ENCODE data around the gene PRKACA.

The PRKACA gene

GRCh38 chr19:14091813-14092462, 25.6 kb downstream of the PRKACA start:
- DNase-seq (ENCODE audit: low spot score) = no peak

- peak; percentile 80 for DNase-seq (ENCODE audit: low spot score)
Measured at GRCh38 chr19:14091081-14091812, 26.3 kb downstream of the PRKACA start.

GRCh38 chr19:14090509-14091080, 27.0 kb downstream of the PRKACA start, which contains the start of gene SAMD1:
Gene SAMD1, minus strand, starts transcription at chr19:14090751.
- peak; percentile 76 for DNase-seq (ENCODE audit: low spot score)

GRCh38 chr19:14089662-14090508, 27.7 kb downstream of the PRKACA start:
- peak; percentile 52 for DNase-seq (ENCODE audit: low spot score)

- DNase-seq (ENCODE audit: low spot score) = no peak
Measured at GRCh38 chr19:14089412-14089661, 28.2 kb downstream of the PRKACA start.

- no peak for DNase-seq (ENCODE audit: low spot score)
Measured at GRCh38 chr19:14088634-14089411, 28.7 kb downstream of the PRKACA start.

- DNase-seq (ENCODE audit: low spot score) = no peak
Measured at GRCh38 chr19:14086098-14086497, 31.5 kb downstream of the PRKACA start.

GRCh38 chr19:14085309-14085995, 32.1 kb downstream of the PRKACA start, which contains the start of gene C19orf67:
Gene C19orf67, minus strand, starts transcription at chr19:14085783. Its CDS starts 156 bp downstream, at chr19:14085627.
- DNase-seq (ENCODE audit: low spot score) = no peak

GRCh38 chr19:14082675-14082960, 34.9 kb downstream of the PRKACA start:
- no peak for DNase-seq (ENCODE audit: low spot score)

GRCh38 chr19:14081797-14082674, 35.5 kb downstream of the PRKACA start:
- DNase-seq (ENCODE audit: low spot score) = no peak

- DNase-seq (ENCODE audit: low spot score) = peak; percentile 100
Measured at GRCh38 chr19:14080887-14081796, 36.4 kb downstream of the PRKACA start.

- no peak for DNase-seq (ENCODE audit: low spot score)
Measured at GRCh38 chr19:14078411-14078810, 39.2 kb downstream of the PRKACA start.

- DNase-seq (ENCODE audit: low spot score) = peak; percentile 25
Measured at GRCh38 chr19:14073925-14074838, 43.4 kb downstream of the PRKACA start.

- peak; percentile 79 for DNase-seq (ENCODE audit: low spot score)
Measured at GRCh38 chr19:14073261-14073924, 44.2 kb downstream of the PRKACA start.

GRCh38 chr19:14072535-14073260, 44.9 kb downstream of the PRKACA start, which contains the start of gene MISP3:
Gene MISP3, plus strand, starts transcription at chr19:14072786. Its CDS starts 524 bp downstream, at chr19:14073310.
- DNase-seq (ENCODE audit: low spot score) = no peak

GRCh38 chr19:14070268-14071050, 47.1 kb downstream of the PRKACA start:
- DNase-seq (ENCODE audit: low spot score) = no peak
